Kidney (tissue), 14 donors: ENCODE data around the gene AIMP2. TPM values are rescaled to one million over a fixed set of nuclear protein-coding genes. Genes with fewer than 3 reads are reported as not detected.

Experiments used
- DNase-seq, 5 donors: peaks; one replicate each; pipeline ENCODE4 v3.0.0-alpha.2; 2013 to 2020
- FAIRE-seq: peaks from 2 replicates; lab custom pipeline; 2012; peaks lifted over from hg19 to GRCh38; lab: Jason Lieb, UNC
- H3K27ac ChIP-seq, 2 donors: one replicate each; pipeline ENCODE4 v1.7.0; 2013; ENCODE audit warnings: low read depth in 2 of 2, low read length in 2 of 2, inconsistent platforms in 1 of 2
- H3K27me3 ChIP-seq: one replicate; pipeline ENCODE4 v1.7.1; 2013; ENCODE audit warnings: low read length, inconsistent platforms; ENCODE audit not compliant: control insufficient read depth, insufficient read depth
- H3K36me3 ChIP-seq, 3 donors: one replicate each; pipeline versions ENCODE4 v1.7.0 to v1.7.1; 2013; ENCODE audit warnings: low read length in 3 of 3, control low read depth in 1 of 3, inconsistent platforms in 1 of 3; ENCODE audit not compliant: insufficient read depth in 3 of 3, control insufficient read depth in 2 of 3
- H3K4me1 ChIP-seq, 3 donors: one replicate each; pipeline versions ENCODE4 v1.7.0 to v1.7.1; 2013; ENCODE audit warnings: low read length in 3 of 3, inconsistent platforms in 1 of 3, low read depth in 1 of 3; ENCODE audit not compliant: control insufficient read depth in 2 of 3, insufficient read depth in 2 of 3
- H3K4me3 ChIP-seq, 3 donors: one replicate each; pipeline versions ENCODE4 v1.7.0 to v1.8.1; 2013; ENCODE audit warnings: low read length in 3 of 3, control low read depth in 1 of 3, inconsistent platforms in 1 of 3
- H3K9ac ChIP-seq, 3 donors: one replicate each; pipeline versions ENCODE4 v1.7.0 to v1.7.1; 2013; ENCODE audit warnings: low read length in 3 of 3, control low read depth in 1 of 3, inconsistent platforms in 1 of 3
- H3K9me3 ChIP-seq, 3 donors: one replicate each; pipeline versions ENCODE4 v1.7.0 to v1.7.1; 2013; ENCODE audit warnings: low read length in 3 of 3, control low read depth in 1 of 3, inconsistent platforms in 1 of 3; ENCODE audit not compliant: control insufficient read depth in 2 of 3, insufficient read depth in 1 of 3
- CTCF ChIP-seq: IDR thresholded peaks from 3 replicates; pipeline ENCODE4 v1.5.1; 2012; ENCODE audit warnings: mild to moderate bottlenecking, moderate library complexity, borderline replicate concordance; ENCODE audit not compliant: insufficient read depth; ENCODE audit errors: extremely low read depth
- intact Hi-C: fragments of 100-400 bp; cut with DNase I; formaldehyde crosslinking; loops from one replicate; pipeline ENCODE4 v1.11.1; 2022
- polyA plus RNA-seq: library from polyadenylated mRNA; stranded (reverse); fragments of 350-450 nt; fragmentation: Illumina TruSeq; extraction: RNeasy Lipid Tissue Mini Kit (QIAGEN cat#74804); gene quantifications from one replicate; pipeline ENCODE4 v1.2.3, GENCODE V29; 2014; ENCODE audit warnings: low read depth, low replicate concordance; ENCODE audit not compliant: insufficient read depth
- total RNA-seq: library from RNA; stranded (reverse); fragmentation: NEBNext Ultra II Directional; extraction: Animal tissue kit (Norgen Biotek cat#: 25700); gene quantifications from one replicate; pipeline ENCODE4 v1.2.1, GENCODE V29; 2021
- donor health status: control.
- donor health status: control.
- donor health status: control.
- donor health status: control.
- donor health status: control.
- donor health status: DM: yes; HTN: yes; CAD: no.
- donor health status: Normal renal cell carcinoma (clear cell type).

Gene AIMP2
- total and polyA plus RNA-seq, 2 donors from 2014 or later, result 34.6 to 55.5 TPM

DNA sequence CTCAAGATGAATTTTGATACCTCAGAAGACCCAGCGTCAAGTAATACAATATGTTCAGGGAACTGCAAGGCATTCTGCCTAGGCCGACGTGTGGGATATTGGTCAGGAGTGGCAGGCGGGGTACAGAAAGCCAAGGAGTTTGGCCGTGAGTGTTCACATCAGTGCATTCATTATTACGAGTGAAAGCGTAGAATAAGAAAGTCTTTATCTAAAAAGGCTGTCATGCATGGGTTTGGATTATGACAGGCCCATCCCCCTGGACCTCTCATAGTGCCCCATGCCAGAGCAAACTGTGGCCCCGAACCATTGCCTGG is 7.5 kb downstream of the AIMP2 start:
- no peak overlapping the region for H3K9ac ChIP-seq
- intact Hi-C loops, result no loop called here
- FAIRE-seq (no peak), DNase-seq (no peak)
- H3K9me3 ChIP-seq, result no peaks in the 10 kb centered on the region
- H3K4me1 ChIP-seq, result peaks cover 0 to 6% (median 5%) of the 10 kb centered on the region in 3 donors
- H3K4me3 ChIP-seq, result no peak overlapping the region
- H3K27me3 ChIP-seq, result no peaks in the 10 kb centered on the region
- no peak overlapping the region for H3K27ac ChIP-seq
- H3K36me3 ChIP-seq, result peaks cover 5 to 24% (median 15%) of the 10 kb centered on the region in 3 donors
- no peak for TF ChIP-seq CTCF

DNA sequence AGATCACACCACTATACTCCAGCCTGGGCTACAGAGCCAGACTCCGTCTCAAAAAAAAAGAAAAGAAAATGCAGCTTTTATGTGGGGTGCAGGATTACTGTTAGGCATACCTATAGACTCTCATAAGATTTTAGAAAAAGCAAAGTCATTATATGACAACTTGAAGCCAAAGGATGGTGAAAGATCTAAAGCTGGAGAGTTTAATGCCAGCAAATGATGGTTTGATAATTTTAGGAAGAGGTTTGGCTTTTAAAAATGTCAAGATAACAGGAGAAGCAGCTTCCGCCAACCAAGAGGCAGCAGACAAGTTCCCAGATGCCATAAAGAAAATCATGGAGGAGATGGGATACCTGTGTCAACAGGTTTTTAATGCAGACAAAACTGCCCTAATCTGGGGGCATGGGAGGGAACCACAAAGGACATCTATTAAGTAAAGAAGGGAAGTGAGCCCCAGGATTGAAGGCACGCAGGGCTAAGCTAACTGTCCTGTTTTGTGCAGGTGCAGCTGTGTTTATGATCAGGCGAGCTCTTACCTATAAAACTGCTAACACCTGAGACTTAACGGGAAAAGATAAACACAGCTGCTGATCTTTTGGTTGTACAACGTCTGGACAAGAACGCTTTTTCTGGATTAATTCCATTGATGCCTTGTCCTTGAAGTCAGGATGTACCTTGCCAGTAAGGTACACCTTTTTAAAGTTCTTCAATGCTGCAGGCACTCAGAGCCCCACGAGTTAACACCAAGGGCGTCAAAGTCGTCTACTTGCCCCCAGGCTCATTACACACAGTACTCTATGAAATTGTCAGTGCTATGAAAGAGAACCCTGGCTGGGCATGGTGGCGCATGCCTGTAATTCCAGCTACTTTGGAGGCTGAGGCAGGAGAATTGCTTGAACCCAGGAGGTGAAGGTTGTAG is 11.6 kb downstream of the AIMP2 start:
- Histone ChIP-seq H3K9ac (no peak overlapping the region), H3K36me3 (peaks cover 19 to 47% (median 44%) of the 10 kb centered on the region in 3 donors), H3K4me1 (peaks cover 0 to 1% (median 0%) of the 10 kb centered on the region in 3 donors), H3K9me3 (no peaks in the 10 kb centered on the region), H3K4me3 (no peak overlapping the region), H3K27ac (peak overlapping the region in 1 of 2 donors; percentile 53), H3K27me3 (no peaks in the 10 kb centered on the region)
- intact Hi-C loops, result no loop called here
- FAIRE-seq, result no peak
- DNase-seq, result peak in 1 of 5 donors; percentile 3
- TF ChIP-seq CTCF, result no peak

DNA sequence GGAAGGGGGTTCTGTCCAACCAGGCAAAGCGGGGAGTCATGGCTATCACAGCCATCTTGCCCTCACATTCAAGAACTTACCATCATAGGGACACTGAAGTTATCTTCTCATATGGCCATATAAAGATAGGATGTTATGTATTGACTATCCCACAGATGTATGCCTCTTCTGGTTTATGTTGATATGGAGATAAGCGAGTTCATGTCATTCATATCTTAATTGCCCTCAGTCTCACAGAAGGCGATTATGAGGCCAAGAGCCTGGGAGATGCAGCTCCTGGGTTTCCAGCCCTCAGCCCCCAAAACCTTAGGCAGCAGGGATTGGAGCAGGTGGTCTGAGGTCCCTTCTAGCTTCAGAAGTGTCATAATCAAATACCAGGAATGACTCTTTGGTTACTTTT is 13.6 kb downstream of the AIMP2 start:
- TF ChIP-seq CTCF, result no peak
- H3K4me1 ChIP-seq, result no peaks in the 10 kb centered on the region
- intact Hi-C loops, result no loop called here
- H3K9ac ChIP-seq, result no peak overlapping the region
- DNase-seq (peak in 1 of 5 donors; percentile 3), FAIRE-seq (no peak)
- H3K4me3 ChIP-seq, result no peak overlapping the region
- no peaks in the 10 kb centered on the region for H3K27me3 ChIP-seq
- no peak overlapping the region for H3K27ac ChIP-seq
- peaks cover 22 to 61% (median 41%) of the 10 kb centered on the region in 3 donors for H3K36me3 ChIP-seq
- no peaks in the 10 kb centered on the region for H3K9me3 ChIP-seq
